ENCODE results near the gene CD7.
"Not testable (repeated sequence)": the region's sequence is repeated elsewhere in the genome, so short reads cannot be mapped to it uniquely, and the experiment has no call there.

Gene CD7

GRCh38 chr17:82317394-82318168, at the start of gene CD7:
CD7 (minus strand) TSS chr17:82317608; CDS start chr17:82317495, 113 bp downstream.
- peak in 1 of 2 donors; percentile 51 for DNase-seq (ENCODE audit: low read depth in 2 of 2)

- DNase-seq (ENCODE audit: low read depth in 2 of 2), result no peak
Measured at GRCh38 chr17:82366749-82367148, 49.3 kb upstream of the CD7 start.

- no peak for DNase-seq (ENCODE audit: low read depth in 2 of 2)
Measured at GRCh38 chr17:82365606-82366295, 48.3 kb upstream of the CD7 start.

GRCh38 chr17:82361885-82362633, 44.7 kb upstream of the CD7 start:
- DNase-seq (ENCODE audit: low read depth in 2 of 2), result no peak

- not testable (repeated sequence) for DNase-seq (ENCODE audit: low read depth in 2 of 2)
Measured at GRCh38 chr17:82359451-82360074, 42.2 kb upstream of the CD7 start.

- DNase-seq (ENCODE audit: low read depth in 2 of 2), result no peak
Measured at GRCh38 chr17:82358465-82359350, 41.3 kb upstream of the CD7 start, which contains the start of gene TEX19. TEX19 (plus strand) TSS chr17:82359247; CDS start chr17:82362151, 2,904 bp downstream.

- DNase-seq (ENCODE audit: low read depth in 2 of 2), result no peak
Measured at GRCh38 chr17:82357394-82357793, 40.0 kb upstream of the CD7 start.

- DNase-seq (ENCODE audit: low read depth in 2 of 2), result no peak
Measured at GRCh38 chr17:82356845-82357355, 39.5 kb upstream of the CD7 start.

GRCh38 chr17:82355770-82356427, 38.5 kb upstream of the CD7 start:
- no peak for DNase-seq (ENCODE audit: low read depth in 2 of 2)

GRCh38 chr17:82354804-82355308, 37.4 kb upstream of the CD7 start:
- no peak for DNase-seq (ENCODE audit: low read depth in 2 of 2)

GRCh38 chr17:82353484-82353883, 36.1 kb upstream of the CD7 start:
- DNase-seq (ENCODE audit: low read depth in 2 of 2), result no peak

GRCh38 chr17:82351713-82352488, 34.5 kb upstream of the CD7 start:
- peak; percentile 53 to 72 for DNase-seq (ENCODE audit: low read depth in 2 of 2)

- no peak for DNase-seq (ENCODE audit: low read depth in 2 of 2)
Measured at GRCh38 chr17:82351254-82351712, 33.9 kb upstream of the CD7 start.

- DNase-seq (ENCODE audit: low read depth in 2 of 2), result no peak
Measured at GRCh38 chr17:82350182-82351030, 33.0 kb upstream of the CD7 start.

GRCh38 chr17:82349287-82349701, 31.9 kb upstream of the CD7 start:
- no peak for DNase-seq (ENCODE audit: low read depth in 2 of 2)

GRCh38 chr17:82348866-82349265, 31.5 kb upstream of the CD7 start:
- no peak for DNase-seq (ENCODE audit: low read depth in 2 of 2)

- no peak for DNase-seq (ENCODE audit: low read depth in 2 of 2)
Measured at GRCh38 chr17:82348434-82348833, 31.0 kb upstream of the CD7 start.

GRCh38 chr17:82347994-82348393, 30.6 kb upstream of the CD7 start:
- DNase-seq (ENCODE audit: low read depth in 2 of 2), result not testable (repeated sequence)
